Esophagus squamous epithelium (tissue), 4 donors: ENCODE data around the gene MRPL20.

Experiments
- CTCF ChIP-seq, 6 experiments: fragments of 450-650 bp in 4 of 6; fragments of 200-600 bp in 2 of 6; sonication (generic) in 2 of 6; IDR thresholded peaks; one replicate each; pipeline ENCODE4 v1.5.1; 2016 to 2019; ENCODE audit warnings: antibody characterized with exemption in 6 of 6, mild to moderate bottlenecking in 4 of 6, moderate library complexity in 4 of 6
- POLR2A ChIP-seq, 4 donors: fragments of 450-650 bp; IDR thresholded peaks; one replicate each; pipeline ENCODE4 v1.6.1; 2017; ENCODE audit warnings: antibody characterized with exemption in 4 of 4, mild to moderate bottlenecking in 4 of 4, moderate library complexity in 3 of 4

GRCh38 chr1:1393014-1393413 is 14.1 kb downstream of the MRPL20 start:
- no peak for TF ChIP-seq CTCF (IDR thresholded peaks at IDR 0.05)
- no peak for TF ChIP-seq POLR2A (IDR thresholded peaks at IDR 0.05)
